ENCODE results near the gene PTOV1. TPM values are rescaled to one million over a fixed set of nuclear protein-coding genes. Genes with fewer than 3 reads are reported as not detected.

Gene PTOV1
- total RNA-seq, 4 donors from 2014 or later: 77.6 to 88.2 (median 87.0) TPM

DNA sequence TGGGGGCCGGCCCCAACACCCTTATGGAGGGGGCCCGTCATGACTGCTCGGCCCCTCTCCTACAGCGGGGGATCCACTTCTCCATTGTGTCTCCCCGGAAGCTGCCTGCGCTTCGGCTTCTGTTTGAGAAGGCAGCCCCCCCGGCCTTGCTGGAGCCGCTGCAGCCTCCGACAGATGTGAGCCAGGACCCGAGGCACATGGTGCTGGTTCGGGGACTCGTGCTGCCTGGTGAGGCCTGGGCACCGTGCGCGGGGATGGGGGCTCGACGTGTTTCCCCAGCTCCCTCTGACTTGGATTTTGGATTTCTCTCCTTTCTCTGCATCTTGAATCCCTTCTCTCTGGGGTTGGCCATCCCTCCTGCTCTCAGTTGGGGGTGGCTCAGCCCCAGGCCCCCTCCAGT lies 21.2 kb upstream of the PTOV1 start:
- H3K27ac ChIP-seq: peak overlapping the region; percentile 87 to 96 (median 94)
- H3K27me3 ChIP-seq: no peaks in the 10 kb centered on the region
- no peak overlapping the region for H3K4me3 ChIP-seq
- peaks cover 33 to 57% of the 10 kb centered on the region in 2 donors for H3K4me1 ChIP-seq
- peaks cover 0 to 28% of the 10 kb centered on the region in 2 donors for H3K36me3 ChIP-seq
- TF ChIP-seq CTCF (IDR thresholded peaks at IDR 0.05 in 4 of 5, conservative IDR thresholded peaks at IDR 0.05 in 1 of 5) (no peak), POLR2A (IDR thresholded peaks at IDR 0.05) (no peak)
- no peak for DNase-seq
- in situ Hi-C loops (cut with MboI; ENCODE audit: low sequenced_read_pairs in 4 of 4) (no loop called here), intact Hi-C loops (cut with DNase I; ENCODE audit: low total_unique reads) (loop anchor here (2.0 kb wide), 1 partner anchor 13 kb away; no protein-coding TSS in a partner anchor)
- no peaks in the 10 kb centered on the region for H3K9me3 ChIP-seq
- no peak for ATAC-seq

DNA sequence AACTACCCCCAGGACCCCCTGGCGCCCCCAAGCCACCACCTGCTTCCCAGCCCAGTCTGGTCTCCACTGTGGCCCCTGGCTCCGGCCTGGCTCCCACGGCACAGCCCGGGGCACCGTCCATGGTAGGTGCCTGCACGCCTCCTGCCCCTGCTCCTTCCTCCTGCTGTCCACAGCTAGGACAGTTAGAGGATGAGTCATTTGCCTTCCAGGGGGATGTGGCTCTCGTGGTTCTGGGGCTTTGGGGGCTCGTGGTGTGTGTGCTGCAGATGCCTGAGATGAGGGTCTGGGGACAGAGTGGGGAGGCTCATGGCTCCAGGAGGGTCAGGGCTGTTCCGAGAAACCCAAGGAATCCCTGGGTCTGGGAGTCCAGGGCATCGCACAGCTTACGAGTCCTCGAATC lies 20.2 kb upstream of the PTOV1 start:
- in situ Hi-C loops (cut with MboI; ENCODE audit: low sequenced_read_pairs in 4 of 4): no loop called here

GRCh38 chr19:49831592-49831991 lies 19.4 kb upstream of the PTOV1 start:
- peak overlapping the region; percentile 94 to 96 (median 94) for H3K27ac ChIP-seq
- TF ChIP-seq CTCF (IDR thresholded peaks at IDR 0.05 in 4 of 5, conservative IDR thresholded peaks at IDR 0.05 in 1 of 5): no peak
- TF ChIP-seq POLR2A (IDR thresholded peaks at IDR 0.05): no peak
- H3K4me1 ChIP-seq: peaks cover 33 to 48% of the 10 kb centered on the region in 2 donors
- ATAC-seq (no peak), DNase-seq (no peak)
- no peak overlapping the region for H3K4me3 ChIP-seq
- H3K27me3 ChIP-seq: no peaks in the 10 kb centered on the region
- intact Hi-C loops (cut with DNase I; ENCODE audit: low total_unique reads): no loop called here
- no peaks in the 10 kb centered on the region for H3K9me3 ChIP-seq
- peaks cover 0 to 46% of the 10 kb centered on the region in 2 donors for H3K36me3 ChIP-seq
- in situ Hi-C loops (cut with MboI; ENCODE audit: low sequenced_read_pairs in 4 of 4): no loop called here

More for the DNA sequence above, 20.2 kb upstream of the PTOV1 start:
- DNase-seq: no peak
- Histone ChIP-seq H3K4me1 (peaks cover 33 to 54% of the 10 kb centered on the region in 2 donors), H3K36me3 (peaks cover 0 to 38% of the 10 kb centered on the region in 2 donors), H3K27ac (peak overlapping the region; percentile 94 to 96 (median 94)), H3K9me3 (no peaks in the 10 kb centered on the region), H3K27me3 (no peaks in the 10 kb centered on the region), H3K4me3 (no peak overlapping the region)
- intact Hi-C loops (cut with DNase I; ENCODE audit: low total_unique reads): no loop called here
- no peak for ATAC-seq
- TF ChIP-seq CTCF (IDR thresholded peaks at IDR 0.05 in 4 of 5, conservative IDR thresholded peaks at IDR 0.05 in 1 of 5): no peak
- TF ChIP-seq POLR2A (IDR thresholded peaks at IDR 0.05): no peak

GRCh38 chr19:49832556-49832955 lies 18.4 kb upstream of the PTOV1 start:
- Histone ChIP-seq H3K36me3 (peaks cover 0 to 56% of the 10 kb centered on the region in 2 donors), H3K9me3 (no peaks in the 10 kb centered on the region), H3K4me1 (peaks cover 33 to 43% of the 10 kb centered on the region in 2 donors), H3K27me3 (no peaks in the 10 kb centered on the region), H3K4me3 (no peak overlapping the region), H3K27ac (peak overlapping the region; percentile 94 to 96 (median 94))
- DNase-seq (no peak), ATAC-seq (no peak)
- in situ Hi-C loops (cut with MboI; ENCODE audit: low sequenced_read_pairs in 4 of 4): no loop called here
- TF ChIP-seq POLR2A (IDR thresholded peaks at IDR 0.05) (no peak), CTCF (IDR thresholded peaks at IDR 0.05 in 4 of 5, conservative IDR thresholded peaks at IDR 0.05 in 1 of 5) (no peak)
- intact Hi-C loops (cut with DNase I; ENCODE audit: low total_unique reads): no loop called here

DNA sequence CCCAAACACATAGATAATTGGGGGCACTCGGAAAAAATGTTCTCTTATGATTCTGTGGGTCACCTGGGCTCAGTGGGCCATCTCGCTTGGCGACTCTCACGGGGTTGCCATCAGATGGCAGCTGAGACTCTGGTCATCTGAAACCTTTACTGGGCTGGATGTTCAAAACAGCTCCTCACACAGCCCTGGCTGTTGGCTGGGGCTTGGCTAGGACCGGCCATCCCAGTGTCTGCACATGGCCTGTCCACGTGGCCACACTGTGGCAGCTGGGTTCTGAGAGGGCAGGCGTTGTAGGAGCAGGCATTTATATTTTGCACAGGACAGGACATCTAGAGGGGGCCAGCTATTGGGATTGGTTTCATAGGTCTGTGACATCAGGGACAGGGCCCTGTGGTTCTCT lies 17.4 kb upstream of the PTOV1 start:
- TF ChIP-seq POLR2A (IDR thresholded peaks at IDR 0.05): peak in 1 of 2 donors; percentile 39
- no peak for TF ChIP-seq CTCF (IDR thresholded peaks at IDR 0.05 in 4 of 5, conservative IDR thresholded peaks at IDR 0.05 in 1 of 5)
- intact Hi-C loops (cut with DNase I; ENCODE audit: low total_unique reads): no loop called here
- no peaks in the 10 kb centered on the region for H3K27me3 ChIP-seq
- peaks cover 29 to 34% of the 10 kb centered on the region in 2 donors for H3K4me1 ChIP-seq
- peak; percentile 87 for ATAC-seq
- H3K9me3 ChIP-seq: no peaks in the 10 kb centered on the region
- no peak overlapping the region for H3K4me3 ChIP-seq
- in situ Hi-C loops (cut with MboI; ENCODE audit: low sequenced_read_pairs in 4 of 4): no loop called here
- DNase-seq: peak; percentile 91 to 93
- H3K27ac ChIP-seq: peak overlapping the region; percentile 94 to 96 (median 94)
- H3K36me3 ChIP-seq: peaks cover 0 to 67% of the 10 kb centered on the region in 2 donors
